ENCODE measurements around the gene REPIN1.

Gene REPIN1

DNA sequence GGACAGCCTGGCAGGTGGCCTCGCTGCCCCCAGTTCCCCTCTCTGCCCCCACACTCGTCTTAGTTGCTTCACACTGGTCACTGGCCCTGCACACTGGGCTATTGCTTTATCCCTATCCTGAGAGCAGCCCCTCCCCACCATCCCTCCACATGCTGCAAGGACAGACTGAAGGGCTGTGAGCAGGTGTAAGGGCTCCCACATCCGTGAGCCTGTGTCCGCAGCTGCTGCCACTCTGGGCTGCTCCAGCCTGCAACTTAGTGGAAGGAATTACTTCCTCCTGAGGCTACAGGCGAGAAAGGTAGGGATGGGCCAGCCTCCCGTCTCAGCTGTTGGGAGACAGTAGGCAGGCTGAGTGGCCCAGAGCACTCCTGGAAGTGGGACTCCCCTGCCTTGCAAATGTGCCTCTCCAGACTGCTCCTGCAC lies 31.0 kb upstream of the REPIN1 start:
- no peak for DNase-seq

DNA sequence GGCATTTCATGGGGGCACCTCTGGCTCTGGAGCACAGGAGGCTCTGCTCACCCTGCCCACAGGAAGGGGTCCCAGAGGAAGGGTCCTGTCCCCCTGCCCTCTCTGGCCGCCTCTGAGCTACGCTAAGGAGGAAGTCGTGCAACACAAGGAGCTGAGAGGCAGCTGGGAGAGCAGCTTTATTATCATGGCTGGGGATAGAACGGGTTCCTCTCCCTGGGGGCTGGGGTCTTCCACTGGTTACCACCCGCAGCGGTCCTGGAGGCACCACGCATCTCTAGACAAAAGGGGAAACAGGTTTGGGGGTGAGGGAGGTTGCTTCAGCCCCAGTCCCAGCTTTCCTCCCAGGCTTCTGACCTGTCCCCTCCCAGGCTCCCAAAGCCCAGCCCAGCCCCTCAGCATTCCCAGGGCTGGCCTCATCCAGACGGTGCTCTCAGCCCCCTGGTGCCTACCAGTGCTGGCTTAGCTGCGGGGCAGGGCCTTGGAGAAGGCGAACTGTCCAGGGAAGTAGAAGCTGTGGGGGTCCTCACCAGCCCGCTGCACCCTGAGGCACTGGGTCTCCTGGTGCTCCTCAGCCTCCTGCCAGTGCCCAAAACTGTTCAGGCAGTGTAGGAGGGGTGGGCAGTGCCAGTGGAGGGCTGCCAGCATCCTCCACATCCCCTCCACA lies 30.3 kb upstream of the REPIN1 start:
- DNase-seq: no peak

DNA sequence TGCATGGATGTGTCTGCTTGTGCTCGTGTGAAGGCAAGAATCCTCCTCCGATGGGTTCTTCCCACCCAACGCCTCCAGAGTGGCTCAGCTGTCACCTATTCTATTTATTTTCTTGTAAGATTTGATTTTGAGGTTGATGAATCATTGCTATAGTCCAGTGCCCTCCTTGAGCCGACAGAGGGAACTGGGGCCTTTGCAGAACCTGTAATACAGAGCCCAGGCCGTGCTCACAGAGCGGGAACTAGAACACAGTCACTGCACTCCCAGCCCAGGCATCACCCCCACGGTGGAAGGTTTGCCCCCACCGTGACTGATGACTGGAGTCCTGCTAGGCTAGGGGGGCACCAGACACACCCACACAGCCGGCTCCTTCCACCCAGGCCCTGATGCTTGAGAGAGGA lies 29.2 kb upstream of the REPIN1 start:
- no peak for DNase-seq

DNA sequence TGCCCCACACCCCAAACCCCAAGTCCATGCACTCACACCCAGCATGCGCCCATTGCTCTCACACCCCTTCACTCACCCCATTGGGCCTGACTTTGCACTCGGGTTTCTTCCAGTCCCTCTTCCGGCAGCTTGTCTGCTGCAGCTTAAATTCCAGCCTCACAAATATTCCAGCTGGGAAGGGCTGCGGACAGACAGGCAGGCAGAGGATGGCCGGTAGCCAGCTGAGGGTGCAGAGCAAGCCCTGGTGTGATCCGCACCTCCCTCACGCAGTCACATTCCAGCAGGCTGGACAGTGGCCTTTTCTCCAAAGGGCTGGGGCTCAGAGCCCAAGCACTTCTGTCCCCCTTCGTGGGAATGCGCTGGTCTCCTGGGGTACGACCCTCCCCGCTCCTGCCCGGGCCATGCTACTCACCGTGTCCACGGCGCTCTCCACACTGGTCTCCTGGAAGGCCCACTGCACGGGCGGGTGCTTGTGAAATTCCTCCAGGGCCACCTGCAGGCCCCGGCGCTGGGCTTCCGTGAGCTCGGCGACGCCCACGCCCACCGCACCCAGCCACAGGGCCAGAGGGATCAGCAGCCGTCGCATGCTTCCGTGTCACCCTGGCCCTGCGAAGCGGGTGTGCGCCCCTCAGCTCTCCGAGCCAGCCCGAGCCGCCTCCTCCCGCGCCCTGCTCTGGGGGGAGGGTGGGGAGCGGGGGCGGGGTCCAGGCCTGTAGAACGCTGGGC lies 28.4 kb upstream of the REPIN1 start:
- DNase-seq: no peak

DNA sequence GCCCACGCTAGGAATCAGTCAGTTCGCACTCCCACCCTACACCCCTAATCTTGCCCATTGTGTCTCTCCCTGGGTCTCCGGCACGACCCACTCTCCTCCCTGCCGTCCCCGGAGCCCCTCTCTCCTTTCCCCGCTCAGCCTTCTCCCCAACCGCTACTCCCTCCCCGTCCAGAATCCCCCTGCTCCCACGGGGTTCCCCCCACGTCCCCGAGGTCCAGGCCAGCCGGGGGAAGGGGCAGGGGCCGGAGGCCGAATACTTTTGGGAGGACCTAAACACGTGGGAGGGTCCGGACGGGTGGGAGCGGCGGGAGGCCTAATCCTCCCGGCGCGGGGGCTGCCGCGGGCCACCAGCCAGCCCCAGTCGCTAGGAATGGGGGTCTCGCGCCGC lies 27.8 kb upstream of the REPIN1 start:
- DNase-seq: no peak

DNA sequence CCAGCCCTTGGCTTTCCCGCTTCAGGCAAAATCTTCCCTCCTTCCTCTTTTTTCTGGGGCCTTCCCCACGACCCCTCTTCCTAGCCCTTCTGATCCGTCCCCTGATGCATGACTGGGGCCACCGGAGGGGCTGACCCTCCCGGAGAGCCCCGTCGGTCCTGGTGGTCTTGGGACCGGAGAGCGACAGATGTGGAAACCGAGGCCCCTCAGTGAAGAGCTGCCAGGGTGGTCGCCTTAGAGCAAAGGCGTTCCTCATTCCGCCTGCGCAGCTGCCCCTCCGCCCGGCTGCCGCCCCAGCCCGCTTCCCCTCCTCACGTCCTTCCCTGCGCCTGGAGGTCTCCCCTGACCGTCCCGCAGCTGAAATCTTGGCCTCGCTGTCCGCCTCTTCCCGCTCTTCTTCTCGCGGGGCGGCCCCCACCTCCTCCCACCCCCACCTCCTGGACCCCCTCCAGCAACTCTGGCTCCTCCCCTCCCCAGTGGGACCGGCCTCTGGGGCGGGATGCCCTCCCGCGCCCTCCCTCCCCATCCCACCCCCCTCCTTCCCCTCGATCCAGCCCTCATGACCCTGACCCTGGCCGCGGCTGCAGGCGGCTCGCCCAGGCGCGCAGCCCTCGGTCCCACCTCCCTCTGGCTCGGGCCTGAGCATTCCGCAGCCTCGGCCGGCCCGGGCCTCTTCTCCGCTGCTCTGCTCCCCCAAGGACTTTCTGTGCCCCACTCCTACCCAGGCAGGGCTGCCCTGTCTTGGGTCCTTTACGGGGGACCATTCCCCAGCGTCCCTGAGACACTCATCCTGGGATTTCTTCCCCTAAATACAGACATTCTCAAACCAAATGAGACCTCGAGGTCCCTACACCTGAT lies 27.1 kb upstream of the REPIN1 start, which contains the start of gene RARRES2:
TSS of gene RARRES2 (minus strand) at position 367 of the 858 bp plus-strand sequence. CDS start 1,020 bp downstream, outside the sequence.
- DNase-seq: no peak

DNA sequence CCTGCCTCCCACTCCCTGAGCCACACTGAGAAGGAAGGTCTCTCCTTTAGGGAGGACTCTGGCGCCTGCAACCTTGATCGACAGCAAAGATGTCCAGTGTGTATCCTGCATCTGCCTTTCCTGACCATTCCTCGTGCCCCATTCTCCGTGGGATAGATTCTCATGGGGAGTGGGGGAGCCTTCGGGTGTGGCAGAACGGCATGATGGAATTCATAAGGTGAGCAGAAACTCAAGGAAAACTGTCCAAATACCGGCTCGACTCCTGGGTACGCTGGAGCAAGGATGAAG lies 26.6 kb upstream of the REPIN1 start:
- no peak for DNase-seq

DNA sequence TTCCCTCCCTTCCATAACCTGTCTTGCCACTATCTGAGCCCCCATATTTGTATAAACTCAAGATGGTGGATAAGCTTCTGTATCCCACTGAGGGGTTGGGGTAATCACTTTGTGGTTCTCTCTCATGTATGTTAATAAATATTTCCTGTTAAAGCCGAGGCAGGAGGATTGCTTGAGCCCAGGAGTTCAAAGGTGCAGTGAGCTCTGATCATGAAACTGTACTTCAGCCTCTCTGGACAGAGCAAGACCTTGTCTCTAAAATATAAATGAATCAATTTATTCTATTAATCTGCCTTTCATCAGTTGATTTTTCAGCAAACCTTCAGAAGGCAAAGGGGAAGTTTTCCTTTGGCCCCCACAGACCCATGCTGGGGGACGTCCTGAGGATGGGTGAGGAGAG lies 25.4 kb upstream of the REPIN1 start:
- no peak for DNase-seq

DNA sequence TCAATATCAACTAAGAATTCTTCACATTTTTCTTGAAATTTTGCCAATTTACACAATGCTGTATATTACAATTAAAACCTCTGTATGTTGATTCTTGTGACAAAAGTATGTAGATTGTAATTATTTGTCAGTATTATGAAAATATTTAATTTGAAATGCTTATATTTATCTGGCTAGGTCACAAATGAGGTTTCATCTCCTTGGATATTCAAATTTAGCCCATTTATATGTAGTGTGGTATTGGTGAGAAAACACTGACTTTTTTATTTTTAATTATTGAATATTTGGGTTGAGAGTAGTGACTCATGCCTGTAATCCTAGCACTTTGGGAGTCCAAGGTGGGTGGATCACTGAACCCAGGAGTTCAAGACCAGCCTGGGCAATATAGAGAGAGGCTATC lies 24.3 kb upstream of the REPIN1 start:
- no peak for DNase-seq

DNA sequence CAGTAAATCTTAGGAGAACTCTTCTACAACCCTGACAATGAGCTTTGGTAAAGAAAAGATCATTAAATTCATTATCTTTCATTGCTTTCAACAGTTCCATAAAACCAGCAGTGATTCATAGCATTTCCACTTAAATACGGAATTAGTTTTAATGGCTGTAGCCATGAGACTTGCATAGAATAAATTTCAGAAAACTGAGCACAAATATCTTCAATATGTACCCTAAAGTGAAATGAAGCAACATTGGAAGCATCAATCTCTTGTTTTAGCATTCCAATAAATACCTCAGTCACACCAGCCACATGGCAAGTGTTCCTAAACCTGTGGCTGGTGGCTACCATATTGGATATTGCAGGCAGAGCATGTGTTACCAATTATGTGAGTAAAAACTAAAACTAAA lies 23.6 kb upstream of the REPIN1 start:
- no peak for DNase-seq

DNA sequence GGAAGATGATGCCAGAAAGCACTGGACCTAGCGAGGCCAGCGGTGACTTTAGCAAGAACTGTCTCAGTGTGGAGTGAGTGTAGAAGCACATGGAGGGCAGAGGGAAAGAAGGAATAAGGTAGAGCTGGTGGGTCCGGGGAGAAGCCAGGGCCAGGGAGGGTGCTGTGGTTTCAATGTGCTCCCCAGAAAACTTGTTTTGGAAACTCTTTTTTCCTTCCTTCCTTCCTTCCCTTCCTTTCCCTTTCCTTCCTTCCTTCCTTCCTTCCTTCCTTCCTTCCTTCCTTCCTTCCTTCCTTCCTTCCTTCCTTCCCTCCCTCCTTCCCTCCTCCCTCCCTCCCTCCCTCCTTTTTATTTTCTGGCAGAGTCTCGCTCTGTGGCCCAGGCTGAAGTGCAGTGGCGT lies 21.7 kb upstream of the REPIN1 start:
- DNase-seq: no peak

DNA sequence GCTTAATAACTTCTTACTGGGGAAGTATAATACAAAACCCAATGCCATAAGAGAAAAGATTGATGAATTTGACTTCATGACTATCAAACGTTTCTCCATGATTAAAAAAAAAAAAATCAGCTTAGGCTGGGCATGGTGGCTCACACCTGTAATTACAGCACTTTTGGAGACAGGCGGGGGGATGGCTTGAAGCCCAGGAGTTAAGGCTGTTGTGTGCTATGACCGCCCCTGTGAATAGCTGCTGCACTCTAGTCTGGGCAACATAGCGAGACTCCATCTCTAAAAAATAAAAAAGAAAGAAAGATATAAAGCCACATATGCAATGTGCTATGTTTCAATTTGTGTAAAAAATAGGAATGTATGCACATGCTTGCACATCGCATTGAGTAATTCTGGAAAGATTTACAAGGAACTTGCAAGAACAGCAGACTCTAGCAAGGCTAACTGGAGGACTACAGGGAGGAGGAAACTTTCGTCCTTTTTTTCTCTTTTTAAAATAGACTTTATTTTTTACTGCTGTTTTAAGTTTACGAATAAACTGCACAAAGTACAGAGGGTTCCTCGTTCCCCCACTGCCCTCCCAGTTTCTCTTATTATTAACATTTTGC lies 16.9 kb upstream of the REPIN1 start:
- peak; percentile 77 for DNase-seq

DNA sequence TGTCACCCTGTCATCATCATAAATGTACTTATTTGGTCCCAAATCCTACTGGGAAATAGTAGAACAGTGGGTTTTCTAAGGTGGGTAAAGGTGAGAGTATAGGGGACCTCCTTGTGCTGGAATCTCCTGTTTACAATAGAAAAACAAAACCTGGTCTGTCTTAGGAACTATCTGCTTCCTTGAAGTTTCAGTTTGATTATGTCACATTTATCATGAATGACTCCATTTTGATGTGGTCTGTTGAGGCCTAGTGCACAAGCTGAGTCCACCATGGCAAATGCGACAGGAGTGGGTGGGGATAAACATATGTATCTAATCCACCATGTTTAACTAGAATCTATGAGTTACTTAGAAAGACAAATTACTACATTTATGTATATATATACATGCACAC lies 13.0 kb upstream of the REPIN1 start:
- DNase-seq: no peak

DNA sequence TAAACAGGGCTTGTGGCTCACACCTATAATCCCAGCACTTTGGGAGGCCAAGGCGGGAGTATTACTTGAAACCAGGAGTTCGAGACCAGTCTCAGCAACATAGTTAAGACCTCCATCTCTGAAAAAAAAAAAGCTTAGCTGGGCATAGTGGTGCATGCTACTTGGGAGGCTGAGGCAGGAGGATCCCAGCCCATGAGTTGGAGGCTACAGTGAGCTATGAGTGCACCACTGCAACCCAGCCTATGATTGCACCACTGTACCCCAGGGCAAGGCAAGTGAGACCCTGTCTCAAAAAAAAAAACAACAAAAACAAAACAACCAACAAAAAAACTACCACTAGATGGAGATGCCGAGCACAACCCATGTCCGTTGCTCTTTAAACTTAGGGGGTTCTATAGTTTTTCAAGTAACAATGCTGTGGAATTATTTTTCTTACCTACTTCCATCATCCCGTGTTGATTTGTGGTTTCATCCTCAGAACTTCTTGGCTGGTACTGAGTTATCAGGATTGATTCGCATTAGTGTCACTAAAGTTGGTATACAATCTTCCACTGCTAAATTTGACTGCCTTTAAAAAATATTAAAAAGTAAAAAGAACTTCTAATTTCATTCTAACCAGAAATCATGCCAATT lies 12.2 kb upstream of the REPIN1 start:
- peak; percentile 21 for DNase-seq

DNA sequence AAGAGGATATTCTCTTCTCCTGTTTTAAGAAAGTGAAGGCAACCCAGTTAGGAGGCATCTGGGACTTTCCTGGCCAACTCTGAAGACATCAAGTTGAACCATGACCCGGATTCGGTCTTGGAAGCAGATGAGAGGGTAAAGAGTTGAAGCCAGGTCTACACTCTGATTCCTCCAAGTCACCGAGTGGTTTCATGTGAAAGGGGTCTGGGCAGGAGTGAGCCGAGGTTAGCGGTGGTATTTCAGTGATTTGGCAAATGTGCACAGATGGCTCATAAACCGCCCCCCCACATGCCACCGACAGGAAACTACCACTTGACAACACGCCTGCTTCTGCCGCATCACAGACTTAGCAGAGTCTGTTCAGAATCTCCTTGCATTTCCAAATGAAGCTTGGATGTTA lies 11.4 kb upstream of the REPIN1 start:
- DNase-seq: peak; percentile 57

DNA sequence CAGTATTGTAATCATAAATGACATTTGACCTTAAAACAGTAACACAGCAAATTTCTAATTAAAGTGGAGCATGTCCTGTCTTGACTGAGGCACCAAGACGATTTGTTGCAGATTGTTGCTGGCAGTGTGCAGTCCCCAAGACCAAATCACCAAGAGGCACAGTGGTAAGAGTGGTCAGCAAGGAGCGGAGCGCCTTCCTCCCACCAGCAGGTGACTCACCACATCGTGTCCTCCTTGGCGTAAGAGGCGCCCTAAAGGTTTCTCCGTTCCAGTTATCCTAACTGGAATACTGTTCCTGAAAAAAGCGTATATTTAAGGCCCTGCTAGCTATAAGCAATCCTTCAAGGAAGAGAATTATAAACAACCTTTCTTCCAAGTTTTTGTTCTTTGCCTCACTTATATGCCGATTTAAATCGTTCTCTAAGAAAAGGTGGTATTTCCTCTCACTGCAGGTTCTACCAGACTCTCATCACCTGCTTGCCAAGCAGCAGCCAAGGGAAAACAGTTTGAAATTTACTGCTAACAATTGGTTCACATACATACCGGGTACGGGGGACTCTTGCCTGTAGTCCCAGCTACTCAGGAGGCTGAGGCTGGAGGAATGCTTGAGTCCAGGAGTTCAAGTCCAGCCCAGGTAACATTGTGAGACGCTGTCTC lies 10.7 kb upstream of the REPIN1 start:
- peak; percentile 52 for DNase-seq

DNA sequence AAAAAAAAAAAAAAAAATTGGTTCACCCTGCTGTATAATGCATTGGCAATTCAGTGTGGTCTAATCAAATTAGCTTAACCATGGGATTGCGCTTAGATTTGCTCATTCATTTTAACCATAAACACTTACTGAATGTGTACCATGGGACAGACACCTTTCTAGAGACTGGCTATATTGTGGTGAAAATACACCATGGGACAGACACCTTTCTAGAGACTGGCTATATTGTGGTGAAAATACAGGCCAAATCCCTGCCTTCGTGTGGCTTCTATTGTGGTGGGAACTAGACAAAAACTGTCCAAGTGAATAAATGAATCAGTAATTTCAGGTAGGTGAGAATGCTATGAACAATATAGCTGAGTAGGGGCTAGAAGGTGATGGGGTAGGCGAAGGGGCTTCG lies 10.2 kb upstream of the REPIN1 start:
- DNase-seq: no peak

DNA sequence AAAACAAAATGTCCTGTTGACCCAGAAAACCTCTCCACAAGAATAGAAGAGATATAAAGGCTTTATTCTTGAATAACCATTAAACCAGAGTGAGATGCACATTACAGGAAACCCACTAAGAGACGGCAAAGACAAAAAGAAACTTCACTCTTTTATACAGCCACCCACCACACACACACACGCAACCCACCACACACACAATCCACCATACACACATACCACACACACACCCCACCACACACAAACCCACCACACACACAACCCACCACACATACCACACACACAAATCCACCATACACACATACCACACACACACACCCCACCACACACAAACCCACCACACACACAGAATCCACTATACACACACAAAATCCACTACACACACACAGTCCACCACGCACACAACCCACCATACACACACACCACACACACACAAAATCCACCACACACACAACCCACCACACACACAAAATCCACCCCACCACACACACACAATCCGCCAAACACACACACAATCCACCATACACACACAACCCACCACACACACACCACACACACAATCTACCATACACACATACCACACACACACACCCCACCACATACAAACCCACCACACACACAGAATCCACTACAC lies 9.5 kb upstream of the REPIN1 start:
- no peak for DNase-seq

DNA sequence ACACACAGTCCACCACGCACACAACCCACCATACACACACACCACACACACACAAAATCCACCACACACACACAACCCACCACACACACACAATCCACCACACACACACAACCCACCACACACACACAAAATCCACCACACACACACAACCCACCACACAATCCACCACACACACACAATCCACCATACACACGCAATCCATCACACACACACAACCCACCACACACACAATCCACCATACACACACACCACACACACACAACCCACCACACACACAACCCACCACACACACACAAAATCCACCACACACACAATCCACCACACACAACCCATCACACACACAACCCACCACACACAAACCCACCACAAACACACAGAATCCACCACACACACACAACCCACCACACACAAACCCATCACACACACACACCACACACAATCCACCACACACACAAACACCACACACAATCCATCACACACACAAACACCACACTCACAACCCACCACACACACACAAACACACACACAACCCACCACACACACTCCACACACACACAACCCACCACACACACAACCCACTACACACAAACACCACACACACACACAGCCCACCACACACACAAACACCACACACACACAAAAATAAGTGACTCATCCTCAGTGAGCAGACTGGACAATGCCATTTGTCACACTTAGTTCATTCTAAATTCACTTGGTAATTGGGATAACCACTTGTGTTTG lies 8.8 kb upstream of the REPIN1 start:
- DNase-seq: no peak

DNA sequence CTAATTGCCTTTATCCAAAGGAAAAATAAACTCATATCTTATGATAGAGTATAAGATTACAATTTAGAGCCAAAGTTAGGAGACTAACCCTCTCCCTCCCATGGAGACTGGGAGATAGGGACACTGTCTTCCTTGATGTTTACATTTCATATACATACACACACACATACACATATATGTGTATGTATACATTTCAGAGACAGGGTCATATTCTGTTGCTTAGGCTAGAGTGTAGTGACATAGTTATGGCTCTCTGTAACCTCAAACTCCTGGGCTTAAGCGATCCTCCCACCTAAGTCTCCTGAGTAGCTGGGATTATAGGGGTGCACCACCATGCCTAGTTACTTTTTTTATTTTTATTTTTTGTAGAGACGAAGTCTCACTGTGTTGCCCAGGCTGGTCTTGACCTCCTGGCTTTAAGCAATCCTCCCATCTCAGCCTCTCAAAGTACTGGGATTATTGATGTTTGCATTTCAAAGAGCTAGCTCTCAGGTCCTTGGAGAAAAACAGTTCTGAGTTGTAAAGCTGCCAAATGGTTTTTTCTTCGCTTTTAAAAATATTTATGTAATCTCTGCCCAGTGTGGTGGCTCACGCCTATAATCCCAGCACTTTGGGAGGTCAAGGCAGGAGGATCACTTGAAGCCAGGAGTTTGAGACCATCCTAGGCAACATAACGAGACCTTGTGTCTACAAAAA lies 8.1 kb upstream of the REPIN1 start:
- no peak for DNase-seq

DNA sequence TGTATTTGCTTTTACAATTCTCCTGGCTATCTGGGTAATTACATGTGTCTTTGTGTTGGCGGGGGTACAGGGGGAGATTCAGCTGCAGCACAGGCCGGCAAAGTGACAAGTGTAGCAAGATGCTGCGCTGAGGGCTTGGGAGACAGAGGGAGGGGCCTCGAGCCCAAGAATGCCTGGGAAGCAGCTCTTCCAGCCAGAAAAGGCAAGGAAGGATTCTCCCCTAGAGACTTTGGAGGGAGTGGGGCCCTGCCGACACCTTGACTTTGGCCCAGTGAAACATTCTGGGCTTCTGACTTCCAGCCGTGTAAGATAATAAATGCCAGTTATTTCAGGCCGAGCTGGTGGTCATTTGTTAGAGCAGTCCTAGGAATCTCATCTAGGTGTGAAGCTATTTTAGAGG lies 7.2 kb upstream of the REPIN1 start:
- no peak for DNase-seq

Measured in inflammatory macrophage treated with lipopolysaccharide for 4 hours (primary cell).